Pancreas (tissue), 10 donors: Measurements from ENCODE around the gene AKAP8. TPM values are rescaled to one million over a fixed set of nuclear protein-coding genes. Genes with fewer than 3 reads are reported as not detected.
"Not testable (repeated sequence)": the region's sequence is repeated elsewhere in the genome, so short reads cannot be mapped to it uniquely, and the experiment has no call there.

Source experiments
- ATAC-seq, 4 donors: fragments of 200-7000 bp; cut with Tn5 transposase; one replicate each; pipeline versions ENCODE4 v1.8.0 to v1.9.1; 2020; ENCODE audit warnings: mild to moderate bottlenecking in 4 of 4, moderate library complexity in 4 of 4
- DNase-seq, 6 donors: peaks; one replicate each; pipeline ENCODE4 v3.0.0-alpha.2; 2020
- FAIRE-seq: peaks from 2 replicates; lab custom pipeline; 2012; peaks lifted over from hg19 to GRCh38; lab: Jason Lieb, UNC
- H3K27ac ChIP-seq, 4 donors: fragments of 200-600 bp; sonication (generic); 1 replicate in 3 of 4; 2 replicates in 1 of 4; pipeline versions ENCODE4 v1.5.0 to v1.8.0; 2020
- H3K27me3 ChIP-seq, 4 donors: fragments of 200-600 bp; one replicate each; pipeline ENCODE4 v1.8.0; 2021
- H3K36me3 ChIP-seq, 3 donors: fragments of 200-600 bp; sonication (generic) in 1 of 3; one replicate each; pipeline versions ENCODE4 v1.5.0 to v1.8.0; 2020 to 2021
- H3K4me1 ChIP-seq, 3 donors: fragments of 200-600 bp; one replicate each; pipeline ENCODE4 v1.8.0; 2021
- H3K4me3 ChIP-seq, 4 donors: fragments of 200-600 bp; sonication (generic) in 2 of 4; one replicate each; pipeline versions ENCODE4 v1.5.0 to v1.8.0; 2020 to 2021
- H3K9me3 ChIP-seq, 4 donors: fragments of 200-600 bp; one replicate each; pipeline ENCODE4 v1.8.0; 2021
- WGBS, 2 donors: extraction: QIAGEN DNeasy Blood & Tissue Kit; methylation state at CpG; one replicate each; pipeline ENCODE4 v1.1.7; 2013; 5-methylcytosine and 5-hydroxymethylcytosine counted together
- intact Hi-C, 3 donors: fragments of 100-400 bp; cut with DNase I; formaldehyde crosslinking; loops; one replicate each; pipeline versions ENCODE4 v1.11.1 to v1.14.2; 2022
- polyA plus RNA-seq, 2 donors: library from polyadenylated mRNA; stranded (reverse); fragments of 200-250 nt; gene quantifications; one replicate each; pipeline ENCODE4 v1.2.3, GENCODE V29; 2013
- total RNA-seq, 6 donors: library from RNA; stranded (reverse); fragmentation: NEBNext Ultra II Directional in 4 of 6; extraction: Animal tissue kit (Norgen Biotek cat#: 25700) in 4 of 6; gene quantifications; one replicate each; pipeline versions ENCODE4 v1.2.1 to v1.2.4, GENCODE V29; 2021 to 2023
- TF ChIP-seq, protein P1 (sequence below), 4 donors: fragments of 200-600 bp; sonication (generic) in 3 of 4; IDR thresholded peaks; one replicate each; pipeline versions ENCODE4 v1.5.0 to v1.8.0; 2021; ENCODE audit warnings: antibody characterized with exemption in 4 of 4
- donor health status: healthy with polysubstance abuse.
- donor health status: DM: no; HTN: no; CAD: no; lungs with moderate emphysema.
- donor health status: DM: no; HTN: no; CAD: no.
- donor health status: control.
- donor health status: control.
- donor health status: Bipolar disorder and iron deficiency.
- donor health status: DM: yes; HTN: yes; CAD: no.
- donor health status: DM: no; HTN: no; CAD: no.
- donor health status: DM: no; HTN: no; CAD: no.
- donor health status: DM: yes; HTN: yes; CAD: no.

AKAP8 gene
- total and polyA plus RNA-seq, 8 donors = 14.7 to 25.9 (median 17.6) TPM

DNA sequence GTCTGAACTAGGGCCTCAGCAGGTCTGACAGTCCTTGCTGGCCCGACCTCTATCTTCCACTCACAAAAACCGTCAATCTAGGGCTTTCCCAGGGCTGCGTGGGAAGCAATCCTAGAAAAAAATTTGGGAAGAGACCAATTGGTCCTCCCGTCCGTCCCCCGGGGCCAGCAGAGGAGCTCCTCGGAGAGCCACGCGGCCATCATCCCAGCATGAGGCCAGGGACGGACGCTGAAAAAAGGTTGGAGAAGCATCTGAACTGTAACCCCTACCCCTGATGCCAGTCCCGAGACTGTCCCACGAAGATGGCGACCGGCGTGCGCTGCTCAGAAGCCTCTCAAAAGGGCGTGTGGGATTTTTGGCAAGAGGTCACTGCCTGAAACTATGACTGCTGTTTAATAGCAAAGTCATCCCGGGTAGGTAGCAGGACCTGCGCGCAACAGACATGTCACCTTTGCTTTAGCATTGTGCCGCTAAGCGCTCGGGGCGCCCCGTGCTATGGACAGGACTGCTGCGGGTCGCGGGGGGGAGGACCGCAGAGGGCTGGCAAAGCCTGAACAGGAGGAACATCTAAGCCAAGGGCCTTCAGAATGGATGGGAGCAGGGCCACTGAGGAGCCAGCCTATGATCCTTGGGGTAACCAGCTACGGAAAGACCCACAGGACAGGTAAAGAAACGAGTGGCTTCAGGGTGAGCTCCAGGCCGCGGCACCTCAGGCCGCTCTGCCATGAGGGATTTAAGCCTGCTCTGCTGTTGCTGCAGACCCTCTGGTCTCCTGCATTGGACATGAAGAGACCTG lies 10.6 kb downstream of the AKAP8 start:
- ATAC-seq (no peak), DNase-seq (peak in 1 of 6 donors; percentile 50), FAIRE-seq (no peak)
- 93 to 96% methylated on average over 35 of the region's 35 CpGs for WGBS, 2 donors
- no peak overlapping the region for H3K4me3 ChIP-seq
- no peaks in the 10 kb centered on the region for H3K9me3 ChIP-seq
- peaks cover 0 to 67% (median 40%) of the 10 kb centered on the region in 3 donors for H3K36me3 ChIP-seq
- intact Hi-C loops = no loop called here
- H3K27ac ChIP-seq = no peak overlapping the region
- H3K27me3 ChIP-seq = no peaks in the 10 kb centered on the region
- H3K4me1 ChIP-seq = no peaks in the 10 kb centered on the region
- TF ChIP-seq, protein P1, sequence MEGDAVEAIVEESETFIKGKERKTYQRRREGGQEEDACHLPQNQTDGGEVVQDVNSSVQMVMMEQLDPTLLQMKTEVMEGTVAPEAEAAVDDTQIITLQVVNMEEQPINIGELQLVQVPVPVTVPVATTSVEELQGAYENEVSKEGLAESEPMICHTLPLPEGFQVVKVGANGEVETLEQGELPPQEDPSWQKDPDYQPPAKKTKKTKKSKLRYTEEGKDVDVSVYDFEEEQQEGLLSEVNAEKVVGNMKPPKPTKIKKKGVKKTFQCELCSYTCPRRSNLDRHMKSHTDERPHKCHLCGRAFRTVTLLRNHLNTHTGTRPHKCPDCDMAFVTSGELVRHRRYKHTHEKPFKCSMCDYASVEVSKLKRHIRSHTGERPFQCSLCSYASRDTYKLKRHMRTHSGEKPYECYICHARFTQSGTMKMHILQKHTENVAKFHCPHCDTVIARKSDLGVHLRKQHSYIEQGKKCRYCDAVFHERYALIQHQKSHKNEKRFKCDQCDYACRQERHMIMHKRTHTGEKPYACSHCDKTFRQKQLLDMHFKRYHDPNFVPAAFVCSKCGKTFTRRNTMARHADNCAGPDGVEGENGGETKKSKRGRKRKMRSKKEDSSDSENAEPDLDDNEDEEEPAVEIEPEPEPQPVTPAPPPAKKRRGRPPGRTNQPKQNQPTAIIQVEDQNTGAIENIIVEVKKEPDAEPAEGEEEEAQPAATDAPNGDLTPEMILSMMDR (IDR thresholded peaks at IDR 0.05) = no peak

DNA sequence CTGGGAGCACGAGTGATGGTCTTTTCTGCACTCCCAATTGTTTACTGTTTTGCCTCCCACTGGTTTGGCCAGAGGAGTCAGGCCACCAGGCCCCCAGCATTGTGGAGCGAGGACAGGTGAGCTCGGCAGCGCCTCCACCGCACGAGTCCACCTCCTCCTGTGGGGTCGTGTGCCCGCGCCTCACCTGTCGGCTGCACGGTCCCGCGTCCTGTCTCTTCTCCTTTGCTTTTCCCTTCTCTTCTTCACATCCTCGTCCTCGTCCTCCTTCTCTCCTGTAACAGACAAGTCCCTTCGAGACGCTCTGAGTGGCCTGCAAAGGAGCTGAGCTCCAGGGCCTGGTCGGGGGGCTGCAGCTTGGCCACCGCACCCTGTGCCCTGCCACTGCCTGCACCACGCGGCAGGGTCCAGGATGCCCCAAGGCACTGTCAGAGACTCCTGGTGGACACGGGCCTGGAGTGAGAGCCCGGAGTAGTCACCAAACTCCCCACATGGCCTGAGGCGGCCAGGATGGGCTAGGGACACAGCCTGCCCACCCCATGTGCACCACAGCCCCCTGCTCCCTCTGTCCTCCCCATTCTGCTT lies 11.4 kb downstream of the AKAP8 start:
- ATAC-seq = no peak
- no peak for FAIRE-seq

DNA sequence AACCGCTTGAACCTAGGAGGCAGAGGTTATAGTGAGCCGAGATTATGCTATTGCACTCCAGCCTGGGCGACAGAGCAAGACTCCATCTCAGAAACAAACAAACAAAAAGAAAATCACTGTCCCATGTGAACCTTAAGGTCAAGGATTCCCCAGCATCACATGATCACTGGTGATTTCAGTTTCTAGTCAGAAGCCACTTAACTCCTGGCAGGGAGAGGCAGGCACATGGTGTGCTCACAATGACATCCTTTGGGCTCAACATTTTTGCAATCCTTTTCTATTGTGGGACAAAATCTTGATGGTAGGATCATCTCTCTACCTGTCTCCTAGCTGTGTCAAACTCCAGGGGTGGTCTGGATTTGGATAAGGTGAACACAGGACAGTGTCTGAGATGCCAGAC lies 12.1 kb downstream of the AKAP8 start:
- intact Hi-C loops = no loop called here
- WGBS, 2 donors = 93 to 95% methylated on average over 3 of the region's 3 CpGs
- ATAC-seq (no peak), DNase-seq (peak in 1 of 6 donors; percentile 3), FAIRE-seq (no peak)
- Histone ChIP-seq H3K4me1 (no peaks in the 10 kb centered on the region), H3K9me3 (no peaks in the 10 kb centered on the region), H3K27ac (no peak overlapping the region), H3K36me3 (peaks cover 0 to 58% (median 40%) of the 10 kb centered on the region in 3 donors), H3K4me3 (no peak overlapping the region), H3K27me3 (no peaks in the 10 kb centered on the region)
- TF ChIP-seq, protein P1 (IDR thresholded peaks at IDR 0.05) = no peak

More for the DNA sequence above, 11.4 kb downstream of the AKAP8 start:
- WGBS, 2 donors = 92 to 93% methylated on average over 22 to 24 of the region's 24 CpGs
- no peaks in the 10 kb centered on the region for H3K27me3 ChIP-seq
- intact Hi-C loops = no loop called here
- H3K4me3 ChIP-seq = no peak overlapping the region
- H3K36me3 ChIP-seq = peaks cover 0 to 65% (median 40%) of the 10 kb centered on the region in 3 donors
- H3K9me3 ChIP-seq = no peaks in the 10 kb centered on the region
- H3K27ac ChIP-seq = no peak overlapping the region
- TF ChIP-seq, protein P1 (IDR thresholded peaks at IDR 0.05) = no peak
- H3K4me1 ChIP-seq = no peaks in the 10 kb centered on the region
- DNase-seq = peak in 1 of 6 donors; percentile 45

DNA sequence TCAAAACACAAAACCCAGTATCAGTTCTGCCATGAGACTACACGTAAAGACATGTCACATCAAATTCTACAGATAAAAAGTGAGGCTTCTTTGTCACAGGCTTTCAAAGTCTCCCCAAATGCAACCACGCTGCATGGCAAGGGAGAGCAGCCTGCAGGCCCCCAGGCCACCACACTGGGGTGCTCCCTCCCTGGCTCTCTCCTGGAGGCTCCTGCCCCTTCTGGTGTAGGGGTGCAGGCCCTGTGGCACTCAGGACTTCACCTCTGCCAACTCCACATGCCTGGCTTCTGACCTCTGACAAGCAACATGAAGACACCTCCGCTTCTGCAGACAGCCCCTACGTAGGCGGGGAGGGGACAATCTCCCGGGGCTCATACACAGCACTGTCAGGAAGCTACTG lies 14.3 kb downstream of the AKAP8 start:
- Histone ChIP-seq H3K36me3 (peaks cover 2 to 51% (median 41%) of the 10 kb centered on the region in 3 donors), H3K27ac (no peak overlapping the region), H3K4me3 (no peak overlapping the region), H3K9me3 (no peaks in the 10 kb centered on the region), H3K4me1 (no peaks in the 10 kb centered on the region), H3K27me3 (no peaks in the 10 kb centered on the region)
- ATAC-seq = peak in 1 of 4 donors; percentile 14
- no peak for DNase-seq
- intact Hi-C loops = no loop called here
- TF ChIP-seq, protein P1 (IDR thresholded peaks at IDR 0.05) = no peak
- 94 to 97% methylated on average over 6 of the region's 6 CpGs for WGBS, 2 donors
- no peak for FAIRE-seq

DNA sequence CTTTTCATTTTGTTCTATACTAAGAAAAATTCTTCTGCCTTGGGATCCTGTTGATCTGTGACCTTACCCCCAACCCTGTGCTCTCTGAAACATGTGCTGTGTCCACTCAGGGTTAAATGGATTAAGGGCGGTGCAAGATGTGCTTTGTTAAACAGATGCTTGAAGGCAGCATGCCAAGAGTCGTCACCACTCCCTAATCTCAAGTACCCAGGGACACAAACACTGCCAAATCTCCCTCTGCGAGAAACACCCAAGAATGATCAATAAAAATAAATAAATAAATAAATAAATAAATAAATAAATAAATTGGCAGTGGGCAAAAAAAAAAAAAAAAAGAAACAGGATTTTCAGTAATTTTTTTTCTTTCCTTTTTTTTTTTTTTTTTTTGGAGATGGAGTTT lies 15.8 kb downstream of the AKAP8 start:
- ATAC-seq, H3K27me3 ChIP-seq, FAIRE-seq, intact Hi-C loops, H3K4me3 ChIP-seq, H3K4me1 ChIP-seq, H3K27ac ChIP-seq, H3K9me3 ChIP-seq: not testable (repeated sequence)
- 21 to 31% methylated on average over 3 of the region's 3 CpGs for WGBS, 2 donors
- peaks cover 7 to 50% (median 27%) of the 10 kb centered on the region in 3 donors for H3K36me3 ChIP-seq
- peak in 3 of 6 donors; percentile 55 to 61 (median 57) for DNase-seq

DNA sequence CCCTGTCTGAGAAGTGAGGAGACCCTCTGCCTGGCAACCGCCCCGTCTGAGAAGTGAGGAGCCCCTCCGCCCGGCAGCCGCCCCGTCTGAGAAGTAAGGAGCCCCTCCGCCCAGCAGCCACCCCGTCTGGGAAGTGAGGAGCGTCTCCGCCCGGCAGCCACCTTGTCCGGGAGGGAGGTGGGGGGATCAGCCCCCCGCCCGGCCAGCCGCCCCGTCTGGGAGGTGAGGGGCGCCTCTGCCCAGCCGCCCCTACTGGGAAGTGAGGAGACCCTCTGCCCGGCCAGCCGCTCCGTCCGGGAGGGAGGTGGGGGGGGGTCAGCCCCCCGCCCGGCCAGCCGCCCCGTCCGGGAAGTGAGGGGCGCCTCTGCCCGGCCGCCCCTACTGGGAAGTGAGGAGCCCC lies 16.5 kb downstream of the AKAP8 start:
- FAIRE-seq, H3K27me3 ChIP-seq, intact Hi-C loops, ATAC-seq, H3K4me3 ChIP-seq, H3K9me3 ChIP-seq, DNase-seq, H3K27ac ChIP-seq, H3K4me1 ChIP-seq: not testable (repeated sequence)
- H3K36me3 ChIP-seq = peaks cover 7 to 48% (median 26%) of the 10 kb centered on the region in 3 donors
- 92 to 93% methylated on average over 11 to 27 of the region's 30 CpGs for whole genome bisulfite sequencing, 2 donors

DNA sequence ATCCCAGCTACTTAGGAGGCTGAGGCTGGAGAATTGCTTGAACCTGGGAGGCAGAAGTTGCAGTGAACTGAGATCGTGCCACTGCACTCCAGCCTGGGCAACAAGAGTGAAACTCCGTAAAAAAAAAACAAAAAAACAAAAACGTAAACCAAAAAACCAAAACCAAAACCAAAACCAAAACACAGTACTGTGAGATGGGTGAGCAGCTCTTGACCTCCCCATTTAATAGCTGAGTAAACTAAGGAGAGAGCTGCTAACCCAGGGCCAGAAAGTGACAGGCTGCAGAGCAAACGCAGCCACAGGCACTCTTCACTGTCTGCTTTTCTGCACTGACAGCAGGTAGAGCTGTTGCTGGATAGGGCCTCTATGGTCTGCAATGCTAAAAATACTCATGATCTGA lies 19.6 kb downstream of the AKAP8 start:
- intact Hi-C loops, FAIRE-seq, ATAC-seq: not testable (repeated sequence)

More for the DNA sequence above, 19.6 kb downstream of the AKAP8 start:
- WGBS, 2 donors = 85 to 95% methylated on average over 4 of the region's 4 CpGs
- H3K27me3 ChIP-seq, DNase-seq, H3K4me3 ChIP-seq, H3K9me3 ChIP-seq, H3K4me1 ChIP-seq, H3K27ac ChIP-seq: not testable (repeated sequence)
- peaks cover 7 to 48% (median 39%) of the 10 kb centered on the region in 3 donors for H3K36me3 ChIP-seq
